OCI-LY1 (cell line): ENCODE results near the gene CACNA1I.

Source experiments
- H2AFZ ChIP-seq: fragments of 200-600 bp; sonication (generic), shearing (Covaris generic); 2 replicates; pipeline ENCODE4 v1.6.0; 2014; ENCODE audit warnings: antibody characterized with exemption, mild to moderate bottlenecking, low read length
- H3F3A ChIP-seq: fragments of 200-600 bp; sonication (generic), shearing (Covaris generic); 2 replicates; pipeline ENCODE4 v1.6.0; 2014; ENCODE audit warnings: mild to moderate bottlenecking, antibody characterized with exemption, low read length, moderate library complexity; ENCODE audit not compliant: insufficient read depth
- H3K27ac ChIP-seq: fragments of 200-600 bp; sonication (generic); 2 replicates; pipeline ENCODE4 v1.5.1; 2014; ENCODE audit warnings: low read length, mixed run types, mild to moderate bottlenecking, low read depth; ENCODE audit not compliant: poor library complexity, severe bottlenecking
- H3K27me3 ChIP-seq: fragments of 200-600 bp; sonication (generic); 2 replicates; pipeline ENCODE4 v1.6.0; 2014; ENCODE audit warnings: antibody characterized with exemption, mild to moderate bottlenecking, low read length, moderate library complexity; ENCODE audit not compliant: insufficient read depth
- H3K36me3 ChIP-seq: fragments of 200-600 bp; sonication (generic); 2 replicates; pipeline ENCODE4 v1.6.1; 2014; ENCODE audit warnings: mild to moderate bottlenecking, antibody characterized with exemption, low read length, moderate library complexity, mixed read lengths; ENCODE audit not compliant: insufficient read depth
- H3K4me1 ChIP-seq: fragments of 200-600 bp; sonication (generic); 2 replicates; pipeline ENCODE4 v1.5.1; 2014; ENCODE audit warnings: mild to moderate bottlenecking, low read length, moderate library complexity; ENCODE audit not compliant: insufficient read depth, severe bottlenecking
- H3K4me2 ChIP-seq: fragments of 200-600 bp; sonication (generic), shearing (Covaris generic); 2 replicates; pipeline ENCODE4 v1.6.1; 2014; ENCODE audit warnings: low read length
- H3K4me3 ChIP-seq: fragments of 200-600 bp; sonication (generic); 2 replicates; pipeline ENCODE4 v1.5.1; 2014; ENCODE audit warnings: low read length, low read depth, mild to moderate bottlenecking, mixed read lengths; ENCODE audit not compliant: poor library complexity, severe bottlenecking
- H3K79me2 ChIP-seq: fragments of 200-600 bp; shearing (Covaris generic); 2 replicates; pipeline ENCODE4 v1.6.1; 2016; ENCODE audit warnings: mixed run types, low read length, mixed read lengths; ENCODE audit not compliant: insufficient read depth
- H3K9ac ChIP-seq: fragments of 200-600 bp; sonication (generic), shearing (Covaris generic); 2 replicates; pipeline ENCODE4 v1.6.1; 2014; ENCODE audit warnings: mild to moderate bottlenecking, low read length, mixed read lengths
- H3K9me2 ChIP-seq: fragments of 200-600 bp; sonication (generic), shearing (Covaris generic); 2 replicates; pipeline ENCODE4 v1.6.1; 2014; ENCODE audit warnings: low read depth, mild to moderate bottlenecking, low read length, mixed read lengths
- H3K9me3 ChIP-seq: fragments of 200-600 bp; shearing (Covaris generic); 2 replicates; pipeline ENCODE4 v1.6.1; 2014; ENCODE audit warnings: low read length, mixed read lengths
- H4K20me1 ChIP-seq: fragments of 200-600 bp; sonication (generic), shearing (Covaris generic); 2 replicates; pipeline ENCODE4 v1.6.0; 2016; ENCODE audit warnings: mild to moderate bottlenecking, low read length; ENCODE audit not compliant: insufficient read depth
- CTCF ChIP-seq: fragments of 200-600 bp; sonication (generic), shearing (Covaris generic); IDR thresholded peaks from 2 replicates; pipeline ENCODE4 v1.5.1; 2017; ENCODE audit warnings: mild to moderate bottlenecking, antibody characterized with exemption, low read length, moderate library complexity, mixed read lengths
- EZH2 ChIP-seq: fragments of 200-600 bp; sonication (generic), shearing (Covaris generic); IDR thresholded peaks from 2 replicates; pipeline ENCODE4 v1.8.0; 2017; ENCODE audit warnings: borderline replicate concordance, mixed run types, mild to moderate bottlenecking, antibody characterized with exemption, low read length, moderate library complexity, mixed read lengths

The CACNA1I gene

GRCh38 chr22:39686178-39686620, 115.6 kb downstream of the CACNA1I start:
- H3K79me2 ChIP-seq, result no peaks in the 10 kb centered on the region
- H3F3A ChIP-seq, result no peaks in the 10 kb centered on the region
- H3K27ac ChIP-seq, result no peak overlapping the region
- no peaks in the 10 kb centered on the region for H3K27me3 ChIP-seq
- H3K9me3 ChIP-seq, result no peaks in the 10 kb centered on the region
- H3K4me3 ChIP-seq, result no peak overlapping the region
- TF ChIP-seq CTCF (no peak), EZH2 (no peak)
- H3K4me2 ChIP-seq, result no peak overlapping the region
- H2AFZ ChIP-seq, result no peak overlapping the region
- no peaks in the 10 kb centered on the region for H3K36me3 ChIP-seq
- H3K9ac ChIP-seq, result no peak overlapping the region
- H3K4me1 ChIP-seq, result no peaks in the 10 kb centered on the region
- H4K20me1 ChIP-seq, result no peaks in the 10 kb centered on the region
- no peaks in the 10 kb centered on the region for H3K9me2 ChIP-seq

- Histone ChIP-seq H3K4me3 (no peak overlapping the region), H3K27me3 (no peaks in the 10 kb centered on the region; the same call in 1 of the 2 replicates), H2AFZ (no peak overlapping the region), H3K27ac (no peak overlapping the region), H3K9me2 (no peaks in the 10 kb centered on the region), H3K79me2 (no peaks in the 10 kb centered on the region), H3K36me3 (no peaks in the 10 kb centered on the region), H3K4me2 (no peak overlapping the region), H3K9ac (no peak overlapping the region), H3K4me1 (no peaks in the 10 kb centered on the region), H3F3A (no peaks in the 10 kb centered on the region), H3K9me3 (no peaks in the 10 kb centered on the region), H4K20me1 (no peaks in the 10 kb centered on the region)
- TF ChIP-seq CTCF (no peak), EZH2 (no peak)
Measured at GRCh38 chr22:39686776-39687525, 116.4 kb downstream of the CACNA1I start.

- no peaks in the 10 kb centered on the region for H3K9me2 ChIP-seq
- no peaks in the 10 kb centered on the region for H3K9me3 ChIP-seq
- H3K79me2 ChIP-seq, result no peaks in the 10 kb centered on the region
- H4K20me1 ChIP-seq, result no peaks in the 10 kb centered on the region
- no peaks in the 10 kb centered on the region; the same call in 1 of the 2 replicates for H3K27me3 ChIP-seq
- no peaks in the 10 kb centered on the region for H3F3A ChIP-seq
- H3K4me3 ChIP-seq, result no peak overlapping the region
- H3K27ac ChIP-seq, result no peak overlapping the region
- H3K4me2 ChIP-seq, result no peak overlapping the region
- H3K4me1 ChIP-seq, result no peaks in the 10 kb centered on the region
- TF ChIP-seq EZH2 (no peak), CTCF (no peak)
- no peak overlapping the region for H3K9ac ChIP-seq
- H2AFZ ChIP-seq, result no peak overlapping the region
- no peaks in the 10 kb centered on the region for H3K36me3 ChIP-seq
Measured at GRCh38 chr22:39688186-39688785, 117.7 kb downstream of the CACNA1I start.
